Upper lobe of left lung (tissue), 4 donors: ENCODE results near the gene SF3A2.

ENCODE experiments used
- CTCF ChIP-seq, 6 experiments: fragments of 450-650 bp in 4 of 6; fragments of 200-600 bp in 2 of 6; sonication (generic) in 2 of 6; IDR thresholded peaks; one replicate each; pipeline ENCODE4 v1.5.1; 2016 to 2019; ENCODE audit warnings: antibody characterized with exemption in 6 of 6
- POLR2AphosphoS5 ChIP-seq, 2 donors: sonication (generic); formaldehyde crosslinking; IDR thresholded peaks; one replicate each; pipeline ENCODE4 v1.5.1; 2017; ENCODE audit warnings: antibody characterized with exemption in 2 of 2

GRCh38 chr19:2270423-2271233 is 34.0 kb downstream of the SF3A2 start:
- no peak for TF ChIP-seq CTCF (IDR thresholded peaks at IDR 0.05)
- peak; percentile 73 to 93 for TF ChIP-seq POLR2AphosphoS5 (IDR thresholded peaks at IDR 0.05)
